Measurements from ENCODE around the gene EIF6.

EIF6 gene

GRCh38 chr20:35284992-35285805 lies 627 bp upstream of the EIF6 start:
- H3K4me3 ChIP-seq (ENCODE audit: low read length): peak overlapping the region; percentile 85
- DNase-seq (ENCODE audit: low read depth, low spot score): no peak

- DNase-seq (ENCODE audit: low read depth, low spot score): no peak
Measured at GRCh38 chr20:35283441-35284266, 918 bp downstream of the EIF6 start.

GRCh38 chr20:35281506-35282101 lies 3.0 kb downstream of the EIF6 start:
- DNase-seq (ENCODE audit: low read depth, low spot score): no peak
- no peak overlapping the region for H3K4me3 ChIP-seq (ENCODE audit: low read length)

More at GRCh38 chr20:35283441-35284266, 918 bp downstream of the EIF6 start:
- H3K4me3 ChIP-seq (ENCODE audit: low read length): peak overlapping the region; percentile 85

- no peak for DNase-seq (ENCODE audit: low read depth, low spot score)
Measured at GRCh38 chr20:35280523-35280922, 4.0 kb downstream of the EIF6 start.

GRCh38 chr20:35279533-35280174 lies 4.9 kb downstream of the EIF6 start:
- DNase-seq (ENCODE audit: low read depth, low spot score): no peak
- H3K4me3 ChIP-seq (ENCODE audit: low read length): no peak overlapping the region

More at GRCh38 chr20:35280523-35280922, 4.0 kb downstream of the EIF6 start:
- H3K4me3 ChIP-seq (ENCODE audit: low read length): no peak overlapping the region

- no peak for DNase-seq (ENCODE audit: low read depth, low spot score)
- no peak overlapping the region for H3K4me3 ChIP-seq (ENCODE audit: low read length)
Measured at GRCh38 chr20:35279040-35279439, 5.5 kb downstream of the EIF6 start.

- peak within 1 kb of the TSS; percentile 81 for H3K4me3 ChIP-seq (ENCODE audit: low read length)
- peak; percentile 82 for DNase-seq (ENCODE audit: low read depth, low spot score)
Measured at GRCh38 chr20:35277531-35278395, 6.8 kb downstream of the EIF6 start, which contains the start of gene MMP24OS. Gene MMP24OS (minus strand): TSS chr20:35278122. CDS start chr20:35277929, 193 bp downstream.

GRCh38 chr20:35277127-35277526 lies 7.4 kb downstream of the EIF6 start:
- peak overlapping the region; percentile 81 for H3K4me3 ChIP-seq (ENCODE audit: low read length)
- DNase-seq (ENCODE audit: low read depth, low spot score): no peak

- no peak overlapping the region for H3K4me3 ChIP-seq (ENCODE audit: low read length)
Measured at GRCh38 chr20:35276408-35276807, 8.2 kb downstream of the EIF6 start.

GRCh38 chr20:35275741-35276251 lies 8.8 kb downstream of the EIF6 start:
- H3K4me3 ChIP-seq (ENCODE audit: low read length): no peak overlapping the region
- no peak for DNase-seq (ENCODE audit: low read depth, low spot score)

More at GRCh38 chr20:35276408-35276807, 8.2 kb downstream of the EIF6 start:
- DNase-seq (ENCODE audit: low read depth, low spot score): no peak

- no peak for DNase-seq (ENCODE audit: low read depth, low spot score)
- no peak overlapping the region for H3K4me3 ChIP-seq (ENCODE audit: low read length)
Measured at GRCh38 chr20:35274172-35275092, 10.1 kb downstream of the EIF6 start.

GRCh38 chr20:35273449-35274171 lies 11.0 kb downstream of the EIF6 start:
- DNase-seq (ENCODE audit: low read depth, low spot score): no peak
- H3K4me3 ChIP-seq (ENCODE audit: low read length): no peak overlapping the region

GRCh38 chr20:35271904-35272303 lies 12.7 kb downstream of the EIF6 start:
- H3K4me3 ChIP-seq (ENCODE audit: low read length): no peak overlapping the region
- no peak for DNase-seq (ENCODE audit: low read depth, low spot score)

- no peak for DNase-seq (ENCODE audit: low read depth, low spot score)
Measured at GRCh38 chr20:35271073-35271882, 13.3 kb downstream of the EIF6 start.

GRCh38 chr20:35270021-35270902 lies 14.3 kb downstream of the EIF6 start:
- no peak for DNase-seq (ENCODE audit: low read depth, low spot score)
- H3K4me3 ChIP-seq (ENCODE audit: low read length): no peak overlapping the region

More at GRCh38 chr20:35271073-35271882, 13.3 kb downstream of the EIF6 start:
- no peak overlapping the region for H3K4me3 ChIP-seq (ENCODE audit: low read length)
